HL-60 (cell line): ENCODE results near the gene PDXK.

Experiments used
- CTCF ChIP-seq: IDR thresholded peaks from one replicate; pipeline ENCODE4 v1.5.1; 2011; ENCODE audit warnings: low read length, control low read depth, inconsistent platforms; ENCODE audit not compliant: insufficient read depth
- POLR2AphosphoS5 ChIP-seq: IDR thresholded peaks from 2 replicates; pipeline ENCODE4 v1.6.1; 2012; ENCODE audit warnings: low read depth
- REST ChIP-seq: IDR thresholded peaks from 2 replicates; pipeline ENCODE4 v1.6.1; 2012; ENCODE audit warnings: low read depth; ENCODE audit not compliant: insufficient replicate concordance

- no peak for TF ChIP-seq CTCF
- TF ChIP-seq POLR2AphosphoS5 = no peak
- no peak for TF ChIP-seq REST
Measured at GRCh38 chr21:43786807-43787440, 68.0 kb downstream of the PDXK start.
